GM12864 (cell line): ENCODE measurements around the gene IPO13.

Experiments used
- DNase-seq: peaks from one replicate; pipeline ENCODE4 v3.0.0-alpha.2; 2011; ENCODE audit warnings: low read depth
- H3K4me3 ChIP-seq: 2 replicates; pipeline ENCODE4 v1.5.1; 2011; ENCODE audit warnings: mild to moderate bottlenecking, low read depth, low read length, control low read depth
- CTCF ChIP-seq: IDR thresholded peaks from 2 replicates; pipeline ENCODE4 v1.5.1; 2011; ENCODE audit warnings: low read depth, mild to moderate bottlenecking, moderate library complexity, low read length, control low read depth, inconsistent platforms; ENCODE audit errors: missing control alignments

Gene IPO13

GRCh38 chr1:43908226-43908625 is 38.5 kb upstream of the IPO13 start:
- no peak overlapping the region for H3K4me3 ChIP-seq
- DNase-seq = no peak
- TF ChIP-seq CTCF = no peak

GRCh38 chr1:43908858-43909257 is 37.9 kb upstream of the IPO13 start:
- TF ChIP-seq CTCF = no peak
- no peak for DNase-seq
- no peak overlapping the region for H3K4me3 ChIP-seq

GRCh38 chr1:43910343-43910742 is 36.4 kb upstream of the IPO13 start:
- DNase-seq = no peak
- TF ChIP-seq CTCF = no peak
- H3K4me3 ChIP-seq = no peak overlapping the region

- H3K4me3 ChIP-seq = no peak overlapping the region
- no peak for DNase-seq
- no peak for TF ChIP-seq CTCF
Observed at GRCh38 chr1:43912607-43913006, 34.1 kb upstream of the IPO13 start.

GRCh38 chr1:43913051-43913501 is 33.7 kb upstream of the IPO13 start:
- no peak for TF ChIP-seq CTCF
- no peak overlapping the region for H3K4me3 ChIP-seq
- DNase-seq = no peak

- H3K4me3 ChIP-seq = no peak overlapping the region
- no peak for TF ChIP-seq CTCF
- no peak for DNase-seq
Observed at GRCh38 chr1:43913666-43914360, 32.9 kb upstream of the IPO13 start.
